ENCODE results near the gene P3H3.
"Not testable (repeated sequence)": the region's sequence is repeated elsewhere in the genome, so short reads cannot be mapped to it uniquely, and the experiment has no call there.

Gene P3H3

GRCh38 chr12:6867413-6868210 lies 39.4 kb downstream of the P3H3 start, which contains the start of gene TPI1:
TSS of gene TPI1 (plus strand) at chr12:6867531. CDS start at chr12:6867567, 36 bp downstream.
- peak; percentile 60 for DNase-seq (ENCODE audit: low read depth)

GRCh38 chr12:6868211-6869048 lies 40.2 kb downstream of the P3H3 start:
- no peak for DNase-seq (ENCODE audit: low read depth)

GRCh38 chr12:6869049-6870021 lies 41.1 kb downstream of the P3H3 start:
- DNase-seq (ENCODE audit: low read depth): peak; percentile 80

GRCh38 chr12:6870304-6870703 lies 42.1 kb downstream of the P3H3 start:
- DNase-seq (ENCODE audit: low read depth): not testable (repeated sequence)

GRCh38 chr12:6871052-6871957 lies 43.1 kb downstream of the P3H3 start:
- DNase-seq (ENCODE audit: low read depth): no peak

- DNase-seq (ENCODE audit: low read depth): peak; percentile 71
Observed at GRCh38 chr12:6872073-6873048, 44.2 kb downstream of the P3H3 start.

- DNase-seq (ENCODE audit: low read depth): peak; percentile 99
Observed at GRCh38 chr12:6873094-6874014, 45.1 kb downstream of the P3H3 start, which contains the start of gene SPSB2. TSS of gene SPSB2 (minus strand) at chr12:6873303. CDS start at chr12:6872901, 402 bp downstream.

- not testable (repeated sequence) for DNase-seq (ENCODE audit: low read depth)
Observed at GRCh38 chr12:6874015-6874368, 45.8 kb downstream of the P3H3 start.

GRCh38 chr12:6879824-6880223 lies 51.6 kb downstream of the P3H3 start:
- DNase-seq (ENCODE audit: low read depth): not testable (repeated sequence)

GRCh38 chr12:6883252-6883651 lies 55.0 kb downstream of the P3H3 start:
- DNase-seq (ENCODE audit: low read depth): no peak

GRCh38 chr12:6883683-6884082 lies 55.5 kb downstream of the P3H3 start:
- DNase-seq (ENCODE audit: low read depth): no peak

GRCh38 chr12:6884539-6884938 lies 56.3 kb downstream of the P3H3 start:
- no peak for DNase-seq (ENCODE audit: low read depth)

- DNase-seq (ENCODE audit: low read depth): not testable (repeated sequence)
Observed at GRCh38 chr12:6886206-6886999, 58.2 kb downstream of the P3H3 start.

- no peak for DNase-seq (ENCODE audit: low read depth)
Observed at GRCh38 chr12:6887460-6887859, 59.3 kb downstream of the P3H3 start.

GRCh38 chr12:6888360-6888759 lies 60.2 kb downstream of the P3H3 start:
- no peak for DNase-seq (ENCODE audit: low read depth)

- DNase-seq (ENCODE audit: low read depth): not testable (repeated sequence)
Observed at GRCh38 chr12:6888794-6889193, 60.6 kb downstream of the P3H3 start.

Measured in activated gamma-delta T cell treated with anti-CD3 and anti-CD28 coated beads, Interleukin-2, amount 50 U/mL, for 16 hours (primary cell).